HepG2 (cell line): ENCODE data around the gene MAB21L4. TPM values are rescaled to one million over a fixed set of nuclear protein-coding genes. Genes with fewer than 3 reads are reported as not detected.

Experiments used
- CC2D1A ChIP-seq: sonication (generic); formaldehyde crosslinking; IDR thresholded peaks from 2 replicates; pipeline ENCODE4 v1.8.1; 2023; ENCODE audit warnings: mild to moderate bottlenecking, missing genetic modification reagents
- GRHL1 ChIP-seq: sonication (generic); formaldehyde crosslinking; conservative IDR thresholded peaks from 2 replicates; pipeline ENCODE4 v1.8.0; 2022; ENCODE audit warnings: missing genetic modification reagents
- HINFP ChIP-seq: sonication (generic); formaldehyde crosslinking; IDR thresholded peaks from 2 replicates; pipeline ENCODE4 v1.4.0; 2020; ENCODE audit warnings: low read depth, mild to moderate bottlenecking, missing genetic modification reagents
- HOXA5 ChIP-seq: sonication (generic); formaldehyde crosslinking; IDR thresholded peaks from 2 replicates; pipeline ENCODE4 v1.4.0; 2020; ENCODE audit warnings: missing genetic modification reagents
- ISL2 ChIP-seq: sonication (generic); formaldehyde crosslinking; IDR thresholded peaks from 2 replicates; pipeline ENCODE4 v1.5.0; 2020; ENCODE audit warnings: missing genetic modification reagents
- JUND ChIP-seq: sonication (generic); formaldehyde crosslinking; IDR thresholded peaks from 2 replicates; pipeline ENCODE4 v1.8.0; 2022; ENCODE audit warnings: mild to moderate bottlenecking, missing genetic modification reagents
- SMAD9 ChIP-seq: sonication (generic); formaldehyde crosslinking; IDR thresholded peaks from 2 replicates; pipeline ENCODE4 v1.5.1; 2020; ENCODE audit warnings: mild to moderate bottlenecking, missing genetic modification reagents
- THAP9 ChIP-seq: sonication (generic); formaldehyde crosslinking; IDR thresholded peaks from 2 replicates; pipeline ENCODE4; 2020; ENCODE audit warnings: missing genetic modification reagents, mild to moderate bottlenecking, borderline replicate concordance
- WIZ ChIP-seq: sonication (generic); formaldehyde crosslinking; IDR thresholded peaks from 2 replicates; pipeline ENCODE4 v1.5.1; 2020; ENCODE audit warnings: mild to moderate bottlenecking, missing genetic modification reagents
- ZNF101 ChIP-seq: sonication (generic); formaldehyde crosslinking; IDR thresholded peaks from 2 replicates; pipeline ENCODE4 v1.4.0; 2020; ENCODE audit warnings: mild to moderate bottlenecking, low read depth, missing genetic modification reagents, borderline replicate concordance
- ZNF142 ChIP-seq: sonication (generic); formaldehyde crosslinking; IDR thresholded peaks from 2 replicates; pipeline ENCODE4 v1.4.0; 2020; ENCODE audit warnings: missing genetic modification reagents
- ZNF782 ChIP-seq: sonication (generic); formaldehyde crosslinking; IDR thresholded peaks from 2 replicates; pipeline ENCODE4 v1.4.0; 2020; ENCODE audit warnings: missing genetic modification reagents, mild to moderate bottlenecking, borderline replicate concordance
- ZNF839 ChIP-seq: sonication (generic); formaldehyde crosslinking; IDR thresholded peaks from 2 replicates; pipeline ENCODE4 v1.4.0; 2020; ENCODE audit warnings: missing genetic modification reagents, mild to moderate bottlenecking, borderline replicate concordance
- ZSCAN9 ChIP-seq: IDR thresholded peaks from 2 replicates; pipeline ENCODE4 v1.6.1; 2016; ENCODE audit warnings: borderline replicate concordance
- polyA plus RNA-seq, 8 experiments: library from polyadenylated mRNA; depleted of rRNA in 3 of 8; stranded (reverse) in 7 of 8; unstranded in 1 of 8; fragments of >200 nt; fragmentation: Illumina TruSeq in 4 of 8; extraction: Trizol in 4 of 8; gene quantifications; 2 replicates each; pipeline versions ENCODE4 v1.2.1 to v1.2.3, GENCODE V29; 2011 to 2016; ENCODE audit warnings: low read depth in 4 of 8, missing spikeins in 1 of 8, mixed read lengths in 1 of 8; ENCODE audit not compliant: insufficient read depth in 1 of 8
- total RNA-seq, 5 experiments: library from RNA; depleted of rRNA; stranded (reverse); fragments of >200 nt; fragmentation: Illumina TruSeq; extraction: Trizol; gene quantifications; 2 replicates each; pipeline ENCODE4 v1.2.3, GENCODE V29; 2016; ENCODE audit warnings: low read depth in 1 of 5

Gene MAB21L4
- total and polyA plus RNA-seq, 2 of the 13 experiments (the other 11 are each of a cell fraction or from before 2014, with no cell fraction given) = 3.0 to 14.0 TPM

GRCh38 chr2:240851078-240851991, 44.6 kb downstream of the MAB21L4 start (continued):
- TF ChIP-seq THAP9 (0 out of 2 replicates have a peak, but pooled peaks have one; percentile 47), WIZ (no peak), ISL2 (CRISPR knock-in tag) (no peak), ZSCAN9 (CRISPR knock-in tag) (no peak), HINFP (CRISPR knock-in tag) (no peak), JUND (CRISPR knock-in tag) (no peak), GRHL1 (CRISPR knock-in tag) (no peak), ZNF101 (CRISPR knock-in tag) (no peak), ZNF839 (CRISPR knock-in tag) (no peak), HOXA5 (no peak), ZNF142 (CRISPR knock-in tag) (no peak), SMAD9 (CRISPR knock-in tag) (no peak), ZNF782 (CRISPR knock-in tag) (no peak), CC2D1A (CRISPR knock-in tag) (no peak)
